Kidney (tissue), 14 donors: ENCODE results near the gene TFDP1. TPM values are rescaled to one million over a fixed set of nuclear protein-coding genes. Genes with fewer than 3 reads are reported as not detected.

Experiments
- DNase-seq, 5 donors: peaks; one replicate each; pipeline ENCODE4 v3.0.0-alpha.2; 2013 to 2020
- FAIRE-seq: peaks from 2 replicates; lab custom pipeline; 2012; peaks lifted over from hg19 to GRCh38; lab: Jason Lieb, UNC
- H3K27ac ChIP-seq, 2 donors: one replicate each; pipeline ENCODE4 v1.7.0; 2013; ENCODE audit warnings: low read depth in 2 of 2, low read length in 2 of 2, inconsistent platforms in 1 of 2
- H3K27me3 ChIP-seq: one replicate; pipeline ENCODE4 v1.7.1; 2013; ENCODE audit warnings: low read length, inconsistent platforms; ENCODE audit not compliant: control insufficient read depth, insufficient read depth
- H3K36me3 ChIP-seq, 3 donors: one replicate each; pipeline versions ENCODE4 v1.7.0 to v1.7.1; 2013; ENCODE audit warnings: low read length in 3 of 3, control low read depth in 1 of 3, inconsistent platforms in 1 of 3; ENCODE audit not compliant: insufficient read depth in 3 of 3, control insufficient read depth in 2 of 3
- H3K4me1 ChIP-seq, 3 donors: one replicate each; pipeline versions ENCODE4 v1.7.0 to v1.7.1; 2013; ENCODE audit warnings: low read length in 3 of 3, inconsistent platforms in 1 of 3, low read depth in 1 of 3; ENCODE audit not compliant: control insufficient read depth in 2 of 3, insufficient read depth in 2 of 3
- H3K4me3 ChIP-seq, 3 donors: one replicate each; pipeline versions ENCODE4 v1.7.0 to v1.8.1; 2013; ENCODE audit warnings: low read length in 3 of 3, control low read depth in 1 of 3, inconsistent platforms in 1 of 3
- H3K9ac ChIP-seq, 3 donors: one replicate each; pipeline versions ENCODE4 v1.7.0 to v1.7.1; 2013; ENCODE audit warnings: low read length in 3 of 3, control low read depth in 1 of 3, inconsistent platforms in 1 of 3
- H3K9me3 ChIP-seq, 3 donors: one replicate each; pipeline versions ENCODE4 v1.7.0 to v1.7.1; 2013; ENCODE audit warnings: low read length in 3 of 3, control low read depth in 1 of 3, inconsistent platforms in 1 of 3; ENCODE audit not compliant: control insufficient read depth in 2 of 3, insufficient read depth in 1 of 3
- CTCF ChIP-seq: IDR thresholded peaks from 3 replicates; pipeline ENCODE4 v1.5.1; 2012; ENCODE audit warnings: mild to moderate bottlenecking, moderate library complexity, borderline replicate concordance; ENCODE audit not compliant: insufficient read depth; ENCODE audit errors: extremely low read depth
- intact Hi-C: fragments of 100-400 bp; cut with DNase I; formaldehyde crosslinking; loops from one replicate; pipeline ENCODE4 v1.11.1; 2022
- polyA plus RNA-seq: library from polyadenylated mRNA; stranded (reverse); fragments of 350-450 nt; fragmentation: Illumina TruSeq; extraction: RNeasy Lipid Tissue Mini Kit (QIAGEN cat#74804); gene quantifications from one replicate; pipeline ENCODE4 v1.2.3, GENCODE V29; 2014; ENCODE audit warnings: low read depth, low replicate concordance; ENCODE audit not compliant: insufficient read depth
- total RNA-seq: library from RNA; stranded (reverse); fragmentation: NEBNext Ultra II Directional; extraction: Animal tissue kit (Norgen Biotek cat#: 25700); gene quantifications from one replicate; pipeline ENCODE4 v1.2.1, GENCODE V29; 2021
- donor health status: control.
- donor health status: control.
- donor health status: control.
- donor health status: control.
- donor health status: control.
- donor health status: DM: yes; HTN: yes; CAD: no.
- donor health status: Normal renal cell carcinoma (clear cell type).

TFDP1 gene
- total and polyA plus RNA-seq, 2 donors from 2014 or later: 33.8 to 46.9 TPM

DNA sequence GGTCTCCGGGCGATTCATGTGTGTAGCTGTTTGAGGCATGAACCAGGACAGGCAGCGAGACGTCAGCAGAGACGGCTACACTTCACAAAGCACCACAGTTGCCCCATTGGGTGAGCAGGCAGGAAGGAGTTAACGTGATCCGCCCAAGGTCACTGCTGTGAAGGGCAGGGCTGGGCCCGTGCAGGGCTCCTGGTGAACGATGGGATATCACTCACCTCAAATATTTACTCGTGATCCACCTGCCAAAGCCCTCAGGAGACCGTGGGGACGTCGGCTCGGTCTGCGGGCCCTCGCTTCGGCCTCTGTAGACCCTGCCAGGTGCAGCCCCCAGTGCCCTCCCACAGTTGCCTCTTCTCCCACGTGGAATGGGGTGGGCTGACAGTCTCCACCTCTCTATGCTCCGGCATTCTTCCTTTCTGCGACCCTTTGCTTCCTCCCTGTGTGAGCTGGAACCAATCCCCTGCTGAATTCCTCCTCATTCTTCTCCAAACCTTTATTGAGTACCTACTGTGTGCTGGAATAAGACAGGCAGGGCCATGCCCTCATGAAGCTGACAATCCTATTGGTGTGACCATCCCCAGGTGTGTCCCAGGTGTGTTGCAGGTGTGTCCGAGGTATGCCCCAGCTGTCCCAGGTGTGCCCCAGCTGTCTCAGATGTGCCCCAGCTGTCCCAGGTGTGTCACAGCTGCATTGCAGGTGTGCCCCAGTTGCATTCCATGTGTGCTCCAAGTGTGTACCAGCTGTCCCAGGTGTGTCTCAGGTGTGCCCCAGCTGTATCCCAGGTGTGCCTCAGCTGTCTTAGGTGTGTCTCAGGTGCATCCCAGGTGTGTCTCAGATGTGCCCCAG is 80.4 kb downstream of the TFDP1 start:
- Histone ChIP-seq H3K36me3 (no peaks in the 10 kb centered on the region), H3K27ac (no peak overlapping the region), H3K4me1 (peaks cover 0 to 2% (median 0%) of the 10 kb centered on the region in 3 donors), H3K4me3 (no peak overlapping the region), H3K9ac (no peak overlapping the region), H3K27me3 (no peaks in the 10 kb centered on the region), H3K9me3 (peaks cover 0 to 12% (median 0%) of the 10 kb centered on the region in 3 donors)
- TF ChIP-seq CTCF: no peak
- DNase-seq (peak in 2 of 5 donors; percentile 38 to 41), FAIRE-seq (no peak)
- intact Hi-C loops: no loop called here

GRCh38 chr13:113665597-113666328 is 81.2 kb downstream of the TFDP1 start:
- Histone ChIP-seq H3K4me3 (no peak overlapping the region), H3K36me3 (no peaks in the 10 kb centered on the region), H3K27me3 (no peaks in the 10 kb centered on the region), H3K9ac (no peak overlapping the region), H3K4me1 (peaks cover 0 to 2% (median 0%) of the 10 kb centered on the region in 3 donors), H3K9me3 (peaks cover 0 to 12% (median 0%) of the 10 kb centered on the region in 3 donors), H3K27ac (no peak overlapping the region)
- FAIRE-seq (no peak), DNase-seq (peak in 2 of 5 donors; percentile 36 to 38)
- TF ChIP-seq CTCF: no peak
- intact Hi-C loops: no loop called here

GRCh38 chr13:113666329-113666670 is 81.7 kb downstream of the TFDP1 start:
- Histone ChIP-seq H3K27me3 (no peaks in the 10 kb centered on the region), H3K9ac (no peak overlapping the region), H3K27ac (no peak overlapping the region), H3K4me3 (no peak overlapping the region), H3K9me3 (peaks cover 0 to 6% (median 0%) of the 10 kb centered on the region in 3 donors), H3K4me1 (peaks cover 0 to 2% (median 0%) of the 10 kb centered on the region in 3 donors), H3K36me3 (no peaks in the 10 kb centered on the region)
- FAIRE-seq (no peak), DNase-seq (peak in 1 of 5 donors; percentile 18)
- intact Hi-C loops: no loop called here
- no peak for TF ChIP-seq CTCF
